ENCODE data around the gene LRRC1. TPM values are rescaled to one million over a fixed set of nuclear protein-coding genes. Genes with fewer than 3 reads are reported as not detected.

Gene LRRC1
- total RNA-seq, 4 donors from 2014 or later, result 10.4 to 13.0 (median 12.6) TPM

- TF ChIP-seq POLR2AphosphoS5 (IDR thresholded peaks at IDR 0.05) (no peak), POLR2A (IDR thresholded peaks at IDR 0.05; ENCODE audit: low read depth) (no peak), CTCF (IDR thresholded peaks at IDR 0.05) (no peak), EP300 (IDR thresholded peaks at IDR 0.05) (no peak)
- no peak overlapping the region for H3K4me3 ChIP-seq
- no peaks in the 10 kb centered on the region for H3K9me3 ChIP-seq
- peaks cover 0 to under 1% (median 0%) of the 10 kb centered on the region in 4 donors for H3K4me1 ChIP-seq
- no peak for DNase-seq (ENCODE audit: extremely low spot score)
- H3K27me3 ChIP-seq, result no peaks in the 10 kb centered on the region
- peaks cover 5 to 46% (median 21%) of the 10 kb centered on the region in 4 donors for H3K36me3 ChIP-seq
- WGBS, result 82% methylated on average over 3 of the region's 3 CpGs
- intact Hi-C loops (cut with DNase I), result no loop called here
- H3K27ac ChIP-seq (replicated peaks in 1 of 4), result no peak overlapping the region
Observed at GRCh38 chr6:53916804-53917463, 122.1 kb downstream of the LRRC1 start.

GRCh38 chr6:53917464-53917842 lies 122.6 kb downstream of the LRRC1 start:
- Histone ChIP-seq H3K9me3 (no peaks in the 10 kb centered on the region), H3K27ac (replicated peaks in 1 of 4) (no peak overlapping the region), H3K4me1 (no peaks in the 10 kb centered on the region), H3K4me3 (no peak overlapping the region), H3K36me3 (peaks cover 5 to 52% (median 22%) of the 10 kb centered on the region in 4 donors), H3K27me3 (no peaks in the 10 kb centered on the region)
- TF ChIP-seq EP300 (IDR thresholded peaks at IDR 0.05), result no peak
- no peak for TF ChIP-seq POLR2A (IDR thresholded peaks at IDR 0.05; ENCODE audit: low read depth)
- no peak for TF ChIP-seq CTCF (IDR thresholded peaks at IDR 0.05)
- TF ChIP-seq POLR2AphosphoS5 (IDR thresholded peaks at IDR 0.05), result no peak
- 34% methylated on average over 1 of the region's 1 CpG for WGBS
- DNase-seq (ENCODE audit: extremely low spot score), result no peak
- intact Hi-C loops (cut with DNase I), result no loop called here

GRCh38 chr6:53918854-53919510 lies 124.2 kb downstream of the LRRC1 start:
- Histone ChIP-seq H3K4me3 (no peak overlapping the region), H3K4me1 (no peaks in the 10 kb centered on the region), H3K36me3 (peaks cover 5 to 52% (median 23%) of the 10 kb centered on the region in 4 donors), H3K27ac (replicated peaks in 1 of 4) (no peak overlapping the region), H3K9me3 (no peaks in the 10 kb centered on the region), H3K27me3 (no peaks in the 10 kb centered on the region)
- intact Hi-C loops (cut with DNase I), result no loop called here
- 81% methylated on average over 3 of the region's 3 CpGs for WGBS
- DNase-seq (ENCODE audit: extremely low spot score), result no peak
- TF ChIP-seq EP300 (IDR thresholded peaks at IDR 0.05) (no peak), CTCF (IDR thresholded peaks at IDR 0.05) (no peak), POLR2A (IDR thresholded peaks at IDR 0.05; ENCODE audit: low read depth) (no peak), POLR2AphosphoS5 (IDR thresholded peaks at IDR 0.05) (no peak)

GRCh38 chr6:53919881-53920360 lies 125.1 kb downstream of the LRRC1 start:
- Histone ChIP-seq H3K36me3 (peaks cover 5 to 42% (median 18%) of the 10 kb centered on the region in 4 donors), H3K4me1 (no peaks in the 10 kb centered on the region), H3K9me3 (no peaks in the 10 kb centered on the region), H3K27me3 (no peaks in the 10 kb centered on the region), H3K27ac (replicated peaks in 1 of 4) (no peak overlapping the region), H3K4me3 (no peak overlapping the region)
- intact Hi-C loops (cut with DNase I), result loop anchor here (10.0 kb wide), 1 partner anchor 125 kb away; the partner anchor contains the start of gene LRRC1
- WGBS, result 75% methylated on average over 2 of the region's 2 CpGs
- no peak for TF ChIP-seq POLR2AphosphoS5 (IDR thresholded peaks at IDR 0.05)
- TF ChIP-seq CTCF (IDR thresholded peaks at IDR 0.05), result no peak
- no peak for TF ChIP-seq POLR2A (IDR thresholded peaks at IDR 0.05; ENCODE audit: low read depth)
- no peak for TF ChIP-seq EP300 (IDR thresholded peaks at IDR 0.05)
- no peak for DNase-seq (ENCODE audit: extremely low spot score)

All from esophagus muscularis mucosa (tissue), 4 donors.